Cortex of kidney (tissue), 1 donor: ENCODE measurements around the gene FRZB.
"Not testable (repeated sequence)": the region's sequence is repeated elsewhere in the genome, so short reads cannot be mapped to it uniquely, and the experiment has no call there.

Experiments
- DNase-seq: peaks from one replicate; lab custom pipeline; 2025; lab: John Stamatoyannopoulos, UW

FRZB gene

DNA sequence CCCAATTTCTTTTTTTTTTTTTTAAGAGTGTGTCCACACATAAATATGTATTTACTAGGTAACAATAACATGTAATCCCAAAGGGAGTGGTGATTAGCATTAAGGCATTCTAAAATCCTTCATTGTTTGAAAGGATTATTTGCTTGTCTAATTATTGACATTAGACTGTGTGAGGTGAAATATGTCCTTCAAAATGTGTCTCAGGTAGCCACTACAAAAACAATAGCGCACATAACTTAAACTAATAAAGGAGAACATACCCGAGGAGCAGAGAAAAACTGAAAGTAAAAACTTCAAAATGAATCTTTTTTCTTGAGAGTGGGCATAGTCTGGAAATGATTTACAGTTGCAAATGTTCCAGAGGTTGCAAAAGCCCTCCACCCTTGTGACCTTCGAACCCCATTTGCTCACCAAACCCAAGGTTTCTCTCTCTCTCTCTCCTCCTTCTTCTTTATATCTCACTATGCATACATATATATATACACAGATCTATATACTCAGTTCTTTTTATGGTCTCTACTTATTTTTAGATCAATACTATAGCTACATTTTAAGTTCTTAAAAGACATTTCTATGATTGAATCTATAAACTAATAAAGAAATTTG is 24.4 kb upstream of the FRZB start:
- DNase-seq: no peak

DNA sequence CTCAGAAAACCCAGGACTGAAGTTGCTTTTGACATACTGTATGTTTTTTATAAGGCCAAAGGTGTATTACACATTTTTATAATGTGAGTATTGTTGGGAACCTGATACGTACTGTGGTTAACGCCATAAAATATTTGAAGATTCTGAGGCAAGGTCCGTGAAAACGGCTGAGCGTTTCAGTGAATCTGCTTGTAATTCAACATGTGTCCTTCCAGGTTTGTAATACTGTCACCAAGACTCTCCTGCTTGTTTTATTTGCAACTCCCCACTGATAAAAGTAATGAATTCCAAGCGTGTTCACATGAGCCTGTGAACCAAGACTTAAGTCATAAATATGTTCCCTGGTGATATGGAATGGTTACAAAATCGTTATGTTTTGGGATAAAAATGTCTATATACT is 23.9 kb upstream of the FRZB start:
- no peak for DNase-seq

DNA sequence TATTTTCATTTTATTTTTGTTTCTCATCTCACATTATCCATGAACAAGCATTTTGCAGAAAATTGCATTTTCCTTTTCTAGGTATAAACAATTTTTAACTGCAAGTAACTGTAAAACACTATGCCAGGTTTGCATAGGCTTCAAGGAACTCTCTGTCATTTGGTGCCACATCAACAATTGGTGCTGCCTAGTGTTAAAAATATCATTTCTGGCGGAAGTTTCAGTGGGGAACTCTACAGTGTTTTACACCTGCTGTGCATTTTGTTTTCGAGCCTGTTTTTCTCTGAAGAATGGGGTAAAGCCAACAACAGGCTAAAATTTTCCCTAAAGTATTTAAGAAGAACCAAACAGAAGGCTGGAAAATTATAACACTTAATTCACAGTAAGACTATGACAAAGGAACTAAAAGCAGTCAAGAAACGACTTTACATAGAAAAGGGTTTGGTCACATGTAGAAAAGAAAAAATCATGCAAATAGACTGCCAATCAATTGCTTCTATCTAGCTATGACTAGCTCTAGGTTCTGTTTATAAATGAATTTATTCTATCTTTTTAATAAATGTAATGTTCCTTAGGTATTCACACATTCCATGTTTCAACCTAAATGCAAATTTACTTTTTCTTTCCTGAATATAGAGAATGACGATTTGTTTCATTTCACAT is 21.4 kb upstream of the FRZB start:
- DNase-seq: no peak

DNA sequence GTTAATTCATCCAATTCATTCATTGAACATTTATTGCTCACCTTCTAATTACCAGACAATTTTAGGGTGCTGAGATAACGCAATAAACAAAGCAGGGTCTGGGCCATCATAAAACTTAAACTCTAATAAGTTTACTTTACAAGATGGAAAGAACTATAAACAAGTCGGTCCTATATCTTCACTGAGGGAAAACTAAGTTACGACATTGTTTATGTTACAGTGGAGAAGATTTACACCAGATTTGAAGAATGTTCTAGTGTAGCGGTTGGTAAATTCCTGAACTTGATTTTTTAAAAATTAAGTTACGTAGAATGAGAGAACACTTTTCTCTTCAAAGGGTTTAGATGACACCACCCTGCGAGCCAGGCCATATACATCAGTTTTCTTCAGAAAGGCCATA is 20.7 kb upstream of the FRZB start:
- no peak for DNase-seq

DNA sequence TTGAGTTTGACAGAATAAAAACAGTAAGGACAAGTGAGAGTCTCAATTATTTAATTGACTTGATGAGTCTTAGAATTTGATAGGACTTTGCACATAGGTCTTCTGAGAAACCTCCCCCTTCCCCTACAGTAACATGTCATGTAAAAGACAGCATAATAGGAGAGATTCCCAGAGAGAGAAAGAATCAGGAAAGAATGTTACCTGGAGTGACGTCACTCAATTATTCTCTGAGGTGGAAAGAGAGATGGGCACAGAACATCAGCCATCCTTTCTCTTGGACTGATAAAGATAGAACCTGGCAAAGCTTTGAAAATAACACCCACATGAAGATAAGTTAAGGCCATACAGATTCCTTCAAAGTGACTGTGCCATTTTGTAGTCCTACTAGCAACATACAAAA is 19.3 kb upstream of the FRZB start:
- no peak for DNase-seq

DNA sequence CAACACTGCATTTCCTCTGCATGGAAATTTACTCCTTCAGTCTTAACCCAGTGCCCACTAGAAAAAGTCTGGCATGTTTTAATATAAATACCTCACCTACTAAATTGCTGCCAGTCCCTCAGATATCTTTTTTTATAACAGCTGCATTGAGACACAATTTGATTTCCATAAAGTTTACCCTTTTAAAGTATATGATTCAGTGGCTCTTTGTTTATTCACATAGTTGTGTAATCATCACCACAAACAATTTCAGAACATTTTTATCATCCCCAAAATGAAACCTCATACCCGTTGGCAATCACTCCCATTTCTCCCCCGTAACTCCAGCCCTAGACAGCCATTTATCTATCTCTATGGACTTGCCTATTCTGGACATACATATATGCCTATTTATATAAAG is 17.0 kb upstream of the FRZB start:
- no peak for DNase-seq

DNA sequence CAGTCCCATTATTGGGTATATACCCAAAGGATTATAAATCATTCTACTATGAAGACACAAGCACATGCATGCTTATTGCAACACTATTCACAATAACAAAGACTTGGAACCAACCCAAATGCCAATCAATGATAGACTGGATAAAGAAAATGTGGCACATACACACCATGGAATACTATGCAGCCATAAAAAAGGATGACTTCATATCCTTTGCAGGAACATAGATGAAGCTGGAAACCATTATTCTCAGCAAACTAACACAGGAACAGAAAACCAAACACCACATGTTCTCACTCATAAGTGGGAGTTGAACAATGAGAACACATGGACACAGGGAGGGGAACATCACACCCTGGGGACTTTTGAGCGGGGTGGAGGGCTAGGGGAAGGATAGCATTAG is 13.7 kb upstream of the FRZB start:
- DNase-seq: not testable (repeated sequence)

DNA sequence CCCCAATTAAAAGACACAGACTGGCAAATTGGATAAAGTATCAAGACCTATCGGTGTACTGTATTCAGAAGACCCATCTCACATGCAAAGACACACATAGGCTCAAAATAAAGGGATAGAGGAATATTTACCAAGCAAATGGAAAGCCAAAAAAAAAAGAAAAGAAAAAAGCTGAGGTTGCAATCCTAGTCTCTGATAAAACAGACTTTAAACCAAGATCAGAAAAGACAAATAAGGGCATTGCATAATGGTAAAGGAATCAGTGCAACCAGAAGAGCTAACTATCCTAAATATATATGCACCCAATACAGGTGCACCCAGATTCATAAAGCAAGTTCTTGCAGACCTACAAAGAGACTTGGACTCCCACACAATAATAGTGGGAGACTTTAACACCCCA is 10.2 kb upstream of the FRZB start:
- DNase-seq: not testable (repeated sequence)

DNA sequence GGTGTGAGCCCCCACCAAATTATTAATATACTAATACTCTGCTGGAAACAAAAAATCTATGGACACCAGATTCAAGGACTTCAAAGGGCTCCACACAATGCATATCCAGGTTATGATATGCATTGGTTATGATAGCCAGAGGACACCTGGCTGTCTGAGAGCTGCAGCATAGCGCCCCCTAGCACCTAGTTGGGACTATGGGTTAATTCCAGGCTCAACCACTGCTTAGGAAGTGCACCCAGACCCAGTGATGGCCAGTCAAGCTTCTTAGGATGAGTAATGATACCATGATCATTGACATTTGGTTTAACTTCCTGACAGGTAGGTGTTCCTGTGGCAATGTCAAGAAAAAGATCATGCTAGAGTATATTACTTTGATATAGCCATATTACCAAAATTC is 3.8 kb upstream of the FRZB start:
- DNase-seq: no peak

DNA sequence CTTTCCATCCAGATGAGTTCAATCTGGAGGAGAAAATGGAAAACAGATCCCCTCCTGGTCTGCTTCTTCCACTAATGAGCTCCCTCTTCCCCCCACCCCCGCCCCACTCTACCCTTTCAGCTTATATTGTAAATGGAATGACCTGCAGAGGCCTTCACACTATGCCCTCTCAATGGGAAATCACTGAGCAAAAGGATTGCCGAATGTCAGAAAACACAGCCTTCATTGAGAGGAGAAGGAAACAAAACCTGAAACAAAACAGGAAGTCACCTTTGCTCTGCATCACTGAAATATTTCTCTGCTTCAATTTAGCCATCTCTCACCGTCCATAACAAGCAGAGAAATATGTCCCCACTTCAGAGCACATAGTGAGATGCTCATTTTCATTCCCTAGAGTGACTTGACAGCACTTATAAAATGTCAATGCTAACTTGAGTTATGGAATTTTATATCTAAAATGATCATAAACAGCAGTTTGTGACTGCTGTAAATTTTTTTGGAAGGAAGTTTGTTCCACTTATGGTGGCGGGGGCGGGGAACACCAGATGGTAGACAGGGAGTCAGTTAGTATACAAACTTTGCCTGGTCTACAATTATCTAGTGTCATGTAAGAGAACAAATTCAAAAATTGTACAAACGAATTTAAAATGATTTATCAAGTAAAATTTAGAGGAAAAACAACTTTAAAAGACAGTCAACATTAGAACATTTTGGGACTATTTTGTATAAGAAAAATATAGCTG is 1.8 kb upstream of the FRZB start:
- DNase-seq: no peak

DNA sequence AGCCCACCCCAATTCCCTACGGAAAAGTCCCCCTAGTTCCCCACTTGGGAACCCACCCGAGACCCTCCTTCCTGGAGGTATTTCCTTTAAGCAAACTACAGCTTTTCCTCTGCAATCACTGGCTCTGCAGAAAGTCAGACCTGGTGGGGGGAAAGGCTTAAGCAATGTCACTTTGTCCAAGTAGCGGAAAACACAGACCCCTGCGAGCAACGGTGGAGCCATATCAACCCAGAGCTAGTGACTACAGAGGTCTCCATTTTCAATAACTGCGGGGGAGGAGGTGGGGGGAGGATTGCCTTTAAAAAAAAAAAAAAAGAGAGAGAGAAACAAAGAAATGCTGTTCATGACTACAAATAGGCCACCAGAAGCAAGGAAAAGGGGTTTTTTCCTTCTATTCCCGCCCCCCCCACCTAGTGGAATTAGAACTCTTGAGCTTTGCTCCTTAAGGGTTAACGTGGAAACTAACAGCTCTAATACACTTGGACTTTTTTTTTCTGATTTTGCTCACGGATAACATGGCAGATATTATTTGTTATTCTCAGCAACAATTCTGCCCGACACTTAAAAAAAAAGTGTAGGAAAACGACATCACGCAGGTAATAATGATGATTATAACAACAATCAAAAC is 1.1 kb upstream of the FRZB start:
- DNase-seq: no peak

DNA sequence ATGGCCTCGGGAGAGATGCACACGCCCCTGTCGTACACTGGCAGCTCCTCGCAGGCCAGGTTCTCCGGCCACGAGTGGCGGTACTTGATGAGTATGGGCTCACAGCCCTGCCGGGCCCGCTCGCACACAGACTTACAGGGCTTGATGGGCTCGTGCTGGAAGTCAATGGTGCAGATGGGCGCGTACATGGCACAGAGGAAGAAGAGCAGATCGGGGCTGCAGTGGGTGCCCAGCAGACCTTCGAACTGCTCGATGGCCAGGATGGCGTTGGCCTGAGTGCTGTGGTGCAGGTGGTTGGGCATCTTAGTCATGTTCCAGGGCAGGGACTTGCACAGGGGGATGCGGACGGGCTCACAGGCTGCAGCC is 359 bp downstream of the FRZB start:
- no peak for DNase-seq

DNA sequence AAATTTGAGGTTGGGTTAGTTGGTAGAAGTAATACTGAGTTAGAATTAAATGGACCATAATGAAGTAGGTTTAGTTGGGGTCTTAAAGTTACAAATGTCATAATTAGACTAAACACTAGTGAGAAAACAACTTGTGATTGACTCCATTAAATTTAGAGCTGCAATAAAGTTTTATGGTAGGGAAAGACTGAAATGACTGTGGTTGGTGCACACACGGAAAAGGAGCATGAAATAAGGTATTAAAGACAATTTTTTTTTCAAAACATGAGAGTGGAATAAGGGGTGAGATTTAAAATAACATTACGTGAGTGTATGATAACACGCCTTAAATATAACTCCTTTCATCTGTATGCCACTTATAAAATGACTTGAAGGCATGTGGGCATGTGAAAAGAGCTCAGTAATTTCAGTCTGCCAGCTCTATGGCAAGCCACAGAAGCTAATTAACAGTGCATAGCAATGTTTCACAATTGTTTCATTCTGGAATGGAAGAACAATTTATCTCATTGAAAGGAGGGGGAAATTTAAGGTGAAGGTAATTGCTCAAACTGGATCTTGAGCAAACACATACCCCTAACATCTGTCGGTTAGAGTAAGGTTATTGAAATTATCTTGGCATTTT is 1.4 kb downstream of the FRZB start:
- no peak for DNase-seq

DNA sequence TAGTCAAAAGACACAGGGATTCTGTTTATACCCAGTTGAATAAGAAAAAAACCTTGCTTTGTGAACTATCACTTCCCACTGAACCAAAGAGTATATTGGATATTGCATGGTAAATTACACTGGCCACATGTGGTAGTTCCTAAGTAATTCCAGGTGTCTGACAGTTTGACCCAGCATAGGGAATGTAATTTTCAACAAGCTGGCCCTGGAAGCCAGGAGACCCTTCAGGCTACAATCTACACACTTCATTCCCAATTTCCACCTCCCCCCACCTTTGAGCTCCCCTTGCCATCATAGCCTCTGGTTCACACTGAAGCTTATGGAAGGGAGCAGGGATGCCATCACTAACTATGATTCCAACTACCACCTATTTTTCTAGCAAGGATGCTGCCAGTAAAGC is 2.8 kb downstream of the FRZB start:
- no peak for DNase-seq

DNA sequence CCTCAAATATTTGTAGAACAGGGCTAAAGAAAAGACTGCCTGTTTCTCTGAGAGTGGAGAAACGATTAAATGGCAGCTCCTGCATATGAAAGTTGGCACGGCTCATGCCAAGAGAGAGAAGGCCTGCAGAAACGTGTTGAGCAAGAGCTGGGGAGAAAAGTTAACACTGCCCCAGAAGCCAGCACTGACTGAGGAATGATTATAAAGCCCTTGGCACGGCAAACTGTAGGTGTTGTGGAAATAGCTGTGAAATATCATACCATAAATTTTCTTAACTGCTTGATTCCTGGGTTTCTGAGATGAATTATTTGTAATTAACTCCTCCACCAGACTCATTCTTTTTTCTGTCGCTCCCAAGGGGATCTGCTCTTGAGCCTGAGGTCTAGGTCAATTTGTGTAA is 4.3 kb downstream of the FRZB start:
- DNase-seq: no peak

DNA sequence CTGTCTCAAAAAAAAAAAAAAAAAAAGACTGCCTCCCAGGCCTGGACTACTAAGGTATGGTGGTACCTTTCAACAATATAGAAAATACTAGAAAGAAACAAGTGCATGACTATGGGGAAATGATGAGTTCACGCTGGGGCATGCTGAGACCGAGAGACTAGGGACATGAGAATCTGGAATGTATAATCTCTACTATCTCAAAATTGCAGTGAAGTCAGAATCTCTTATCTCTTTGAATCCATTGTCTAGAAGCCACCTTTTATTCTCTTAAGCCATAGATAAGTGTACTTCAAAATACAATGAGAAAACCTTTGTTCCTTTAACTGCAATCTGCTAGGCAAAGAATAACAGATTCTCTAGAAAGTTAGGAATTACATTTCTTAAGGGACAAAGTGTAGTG is 5.6 kb downstream of the FRZB start:
- no peak for DNase-seq

DNA sequence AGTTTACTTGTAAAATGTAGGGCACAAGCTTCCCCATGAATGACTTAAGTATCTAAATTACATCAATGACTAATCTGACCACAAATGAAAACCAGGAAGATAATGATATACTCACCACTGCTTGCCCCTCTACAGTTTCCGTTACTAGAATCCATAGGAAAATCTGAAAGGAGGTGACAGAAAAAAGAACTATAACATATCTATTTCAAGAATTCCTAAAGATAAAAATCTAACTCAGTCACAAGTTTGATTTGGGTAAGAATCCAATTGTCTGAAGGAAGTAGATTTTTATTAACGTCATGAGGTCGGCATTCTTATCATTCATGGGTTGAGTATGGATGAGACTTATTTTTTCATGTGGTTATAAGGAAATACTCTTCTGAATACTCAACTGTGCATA is 7.8 kb downstream of the FRZB start:
- no peak for DNase-seq

DNA sequence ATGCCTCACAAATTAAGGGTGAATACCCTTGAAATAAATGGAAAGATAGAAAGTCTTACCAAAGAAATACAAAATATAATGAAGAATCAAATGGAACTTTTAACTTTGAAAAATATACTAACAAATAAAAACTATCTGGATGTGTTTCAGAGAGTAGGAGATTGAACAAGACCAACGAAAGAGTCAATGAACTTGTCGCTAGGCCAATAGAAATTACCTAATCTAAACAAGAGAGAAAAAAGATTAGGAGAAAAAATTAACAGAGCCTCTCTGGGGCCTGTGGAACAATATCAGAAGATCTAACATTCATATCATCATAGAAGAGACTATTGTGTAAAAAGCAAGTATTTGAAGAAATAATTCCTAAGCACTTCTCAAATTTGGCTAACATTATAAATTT is 11.1 kb downstream of the FRZB start:
- no peak for DNase-seq

DNA sequence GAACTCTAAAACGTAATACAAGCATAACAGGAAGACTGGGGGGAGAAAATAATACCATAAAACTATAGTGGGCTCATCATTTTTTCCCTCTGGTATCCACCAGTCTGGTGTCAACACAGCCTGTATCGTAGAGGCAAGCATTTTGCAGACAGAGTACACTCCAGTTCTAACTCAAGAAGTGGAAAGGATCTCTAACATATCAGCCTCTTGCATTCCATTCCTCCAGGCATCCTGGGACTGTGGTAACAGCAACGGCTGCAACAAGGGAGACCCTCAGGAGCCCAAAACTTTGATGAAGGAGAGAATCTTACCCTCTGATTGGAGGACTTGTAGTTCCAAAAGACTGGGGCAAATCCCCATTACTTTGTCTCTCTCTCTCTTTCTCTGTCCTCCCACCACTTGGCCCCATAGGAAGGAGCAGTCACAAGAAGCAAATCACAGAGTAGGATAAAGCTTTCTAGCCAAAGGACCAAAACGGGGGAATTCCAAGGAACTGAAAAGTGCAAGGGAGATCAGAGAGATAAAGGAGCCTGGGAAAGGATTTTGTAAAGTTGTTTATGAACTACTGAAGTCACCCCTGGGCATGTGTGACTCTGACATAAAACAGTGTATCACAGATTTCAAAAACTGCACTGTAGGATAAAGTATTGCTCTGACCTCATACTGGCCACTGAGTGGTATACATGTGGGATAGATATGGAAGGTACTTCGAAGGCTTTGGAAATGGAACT is 11.9 kb downstream of the FRZB start:
- DNase-seq: no peak

DNA sequence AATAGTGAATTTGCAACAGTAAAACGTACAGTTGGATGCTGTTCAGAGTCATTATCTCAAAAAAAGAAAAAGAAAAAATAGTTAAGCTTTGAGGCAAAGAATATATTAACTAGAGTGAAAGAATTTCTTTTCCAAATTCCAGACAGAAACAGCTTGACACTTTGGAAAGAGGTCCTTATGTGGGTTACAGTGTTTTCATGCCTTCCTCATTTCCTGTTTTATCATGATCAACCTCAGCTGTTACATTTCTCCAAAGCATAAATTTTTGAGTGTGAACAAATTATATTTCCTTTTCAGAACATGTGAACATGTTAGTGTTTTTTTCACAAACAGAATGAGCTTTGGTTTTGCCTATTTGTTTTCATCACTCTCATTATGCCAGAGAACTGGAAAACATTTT is 13.6 kb downstream of the FRZB start:
- DNase-seq: no peak

DNA sequence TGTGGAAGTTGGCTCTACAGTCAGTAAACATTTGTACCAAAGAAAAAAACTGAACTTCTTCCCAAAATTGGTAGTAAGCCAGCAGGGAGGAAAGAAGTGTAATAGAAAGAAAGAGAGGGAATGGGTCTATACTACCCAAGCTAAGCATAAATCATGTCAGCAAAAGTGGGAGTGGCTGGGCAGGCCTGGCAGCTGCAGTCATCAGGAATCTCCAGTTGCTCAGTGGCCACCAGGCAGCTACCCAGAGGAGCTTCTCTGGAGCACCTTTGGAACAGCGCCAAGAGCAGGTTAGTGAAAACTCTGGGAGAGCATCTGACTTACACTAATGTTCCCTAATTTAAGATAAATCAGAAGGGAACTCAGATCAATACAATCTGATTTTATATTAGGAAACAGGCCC is 14.3 kb downstream of the FRZB start:
- DNase-seq: no peak

DNA sequence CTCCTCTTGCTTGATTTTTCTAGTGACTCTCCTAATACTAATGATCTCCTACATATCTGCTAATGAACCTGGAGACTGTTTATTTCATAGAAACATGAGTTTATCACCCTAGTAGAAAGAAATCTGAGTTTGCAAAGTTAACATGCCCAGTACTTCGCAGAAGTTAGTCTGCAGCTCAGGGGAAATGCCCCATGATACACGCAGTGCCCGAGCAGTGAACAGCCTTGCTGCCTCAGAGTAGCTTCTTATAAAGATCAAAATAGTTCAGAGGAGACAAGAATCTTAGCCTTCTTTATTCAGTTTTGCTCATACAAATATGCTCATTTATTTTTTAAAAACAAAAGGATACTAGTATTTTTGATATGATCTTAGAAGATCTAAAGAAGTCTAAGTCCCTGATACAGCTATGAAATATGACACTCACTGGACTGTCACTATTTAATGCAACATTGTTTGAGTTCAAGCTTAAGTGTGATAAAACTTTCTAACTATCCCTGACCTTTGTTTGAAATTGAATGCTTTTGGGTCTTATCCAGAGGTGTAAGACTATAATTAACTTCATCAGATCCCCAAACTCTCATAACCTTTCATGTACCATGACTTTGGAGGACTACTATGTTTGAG is 20.5 kb downstream of the FRZB start:
- no peak for DNase-seq
